GM21515 (cell line): Measurements from ENCODE around the gene PPIE.
"Not testable (repeated sequence)": the region's sequence is repeated elsewhere in the genome, so short reads cannot be mapped to it uniquely, and the experiment has no call there.

Source experiments
- ATAC-seq: cut with Tn5 transposase; IDR thresholded peaks from one replicate; pipeline ENCODE4 v1.9.1; 2021; ENCODE audit not compliant: unreplicated experiment

Gene PPIE

GRCh38 chr1:39757501-39757900, 18.8 kb downstream of the PPIE start:
- ATAC-seq, result no peak

DNA sequence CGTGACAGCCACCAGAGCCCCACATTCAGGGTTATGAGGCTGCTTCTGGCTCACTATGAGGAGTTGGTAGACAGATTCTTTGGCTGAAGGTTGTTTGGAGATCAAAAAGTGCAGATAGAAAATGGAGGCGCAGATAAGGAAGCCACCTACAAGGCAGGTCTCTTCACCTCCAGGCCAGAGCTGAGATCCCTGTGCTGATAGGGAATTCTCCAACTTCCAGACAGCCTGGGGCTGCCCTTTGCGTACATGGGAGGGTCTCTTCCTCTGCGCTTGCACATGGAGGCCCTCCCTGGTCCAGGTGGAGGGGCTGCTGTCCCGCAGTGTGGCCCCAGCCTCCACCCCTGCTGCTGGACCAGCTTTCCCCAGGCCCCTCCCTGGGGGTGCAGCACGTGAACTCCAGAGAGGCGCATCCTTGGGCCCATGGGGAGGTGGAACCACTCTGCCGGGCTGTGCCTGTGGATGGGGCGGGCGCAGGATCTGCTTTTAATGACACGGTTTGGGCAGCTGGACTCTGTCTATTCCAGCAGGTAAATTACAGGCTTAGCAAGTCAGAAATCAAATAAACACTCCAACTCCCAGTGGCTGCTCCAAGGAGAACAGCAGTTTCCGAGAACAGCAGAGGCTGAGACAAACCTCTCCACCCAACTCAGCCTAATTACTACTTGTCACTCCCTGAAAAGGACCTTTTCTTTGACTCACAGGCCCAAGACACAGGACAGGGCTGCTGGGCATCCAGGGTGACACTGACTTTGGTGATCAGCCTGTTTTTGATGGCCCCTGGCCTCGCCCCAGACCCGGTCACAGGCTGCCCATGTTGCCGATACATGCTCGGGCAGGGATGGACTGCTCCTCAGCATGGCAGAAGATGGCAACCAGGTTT, 20.1 kb downstream of the PPIE start:
- ATAC-seq, result no peak

GRCh38 chr1:39759436-39759726, 20.7 kb downstream of the PPIE start:
- no peak for ATAC-seq

DNA sequence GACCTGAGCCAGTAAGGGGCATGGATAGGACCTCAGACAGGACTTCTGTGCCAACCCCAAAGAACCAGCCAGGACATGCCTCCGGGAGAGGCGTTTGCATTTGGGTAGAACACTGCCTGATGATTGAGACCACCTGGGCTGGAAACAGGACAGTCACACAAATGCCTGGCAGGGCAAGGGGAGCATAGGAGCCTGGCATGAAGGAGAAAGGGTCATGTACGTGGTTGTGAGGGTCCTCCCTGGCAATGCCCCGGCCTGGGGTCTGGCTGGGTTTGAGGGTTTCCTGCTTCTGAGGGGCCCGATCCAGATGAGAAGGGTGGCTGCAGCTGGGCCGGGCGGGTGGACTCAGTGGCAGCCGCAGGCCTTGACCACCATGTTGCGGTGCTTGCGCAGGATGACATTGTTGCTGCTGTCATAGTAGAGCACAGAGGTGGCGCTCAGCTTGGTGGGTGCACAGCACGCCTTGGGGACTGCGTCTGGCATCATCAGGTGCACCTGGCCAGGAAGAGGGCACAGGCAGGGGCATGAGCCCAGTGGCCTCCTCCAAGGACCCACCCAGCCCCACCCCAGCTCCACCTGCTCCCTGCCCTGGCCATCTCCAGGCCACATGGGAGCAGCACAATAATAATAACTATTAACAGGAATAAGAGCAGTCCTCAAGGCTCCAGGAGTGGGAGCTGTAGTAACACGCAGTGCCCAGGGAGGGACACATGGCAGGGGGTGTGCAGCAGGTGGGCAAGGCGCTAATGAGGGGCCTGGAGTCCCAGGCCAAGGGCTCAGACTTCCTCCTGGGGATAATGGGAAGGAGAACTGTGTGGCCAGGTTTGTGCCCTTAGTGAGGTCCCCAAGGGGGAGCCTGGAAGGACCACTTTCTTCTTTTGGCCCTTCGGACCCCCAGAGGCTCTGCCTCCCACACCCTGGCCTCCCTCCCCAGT, 21.7 kb downstream of the PPIE start:
- no peak for ATAC-seq

DNA sequence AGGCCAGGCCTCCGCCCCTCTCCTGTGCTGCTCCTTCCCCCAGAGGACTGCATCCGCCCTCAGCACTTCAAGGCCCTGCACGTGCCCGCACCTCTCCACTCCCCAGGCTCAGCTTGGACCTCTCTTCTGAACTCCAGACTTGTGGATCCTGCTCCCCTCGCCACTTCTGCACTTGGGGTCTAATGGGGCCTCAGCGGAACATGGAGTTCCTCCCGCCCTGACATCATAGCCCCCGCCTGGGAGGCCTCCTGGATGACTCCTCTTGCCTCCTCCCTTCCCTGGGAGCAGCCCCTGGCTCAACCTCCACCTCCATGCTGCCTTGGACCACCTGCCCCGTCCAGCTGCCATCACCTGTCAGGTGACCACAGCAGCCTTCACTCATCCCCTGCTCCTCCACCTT, 22.3 kb downstream of the PPIE start:
- ATAC-seq, result no peak

DNA sequence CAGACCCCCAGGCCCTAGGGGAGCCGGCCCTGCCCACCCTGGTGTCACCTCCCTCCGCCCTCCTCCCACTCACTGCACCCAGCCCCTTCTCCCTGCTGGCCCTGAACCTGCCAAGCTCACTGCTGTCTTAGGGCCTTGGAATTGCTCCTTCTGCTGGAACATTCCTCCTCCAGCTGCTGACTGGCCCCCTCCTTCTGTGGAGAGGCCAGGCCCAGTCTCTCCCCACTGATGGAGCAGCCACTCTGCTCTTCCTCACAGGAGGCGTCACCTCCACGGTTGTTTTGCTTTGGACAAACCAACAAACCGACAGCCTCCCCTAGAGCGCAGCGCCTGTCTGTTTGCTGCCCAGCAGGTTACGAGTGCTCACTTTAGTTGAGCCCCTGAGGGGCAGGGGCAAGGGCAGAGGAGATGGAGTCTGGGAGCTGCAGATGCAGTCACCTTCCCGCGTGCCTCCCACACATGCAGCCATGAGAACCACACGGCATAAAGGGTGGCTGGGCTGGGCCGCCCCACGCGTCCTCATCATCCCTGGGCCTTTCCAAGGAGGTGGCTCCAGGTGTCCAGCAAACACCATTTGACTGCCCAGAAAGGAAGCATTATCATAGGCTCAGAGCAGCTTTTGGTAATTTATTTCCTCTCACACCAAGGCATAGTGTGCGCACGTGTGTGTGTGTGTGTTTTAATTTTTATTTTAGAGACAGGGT, 23.0 kb downstream of the PPIE start:
- no peak for ATAC-seq

GRCh38 chr1:39762550-39763540, 24.2 kb downstream of the PPIE start:
- ATAC-seq, result no peak

DNA sequence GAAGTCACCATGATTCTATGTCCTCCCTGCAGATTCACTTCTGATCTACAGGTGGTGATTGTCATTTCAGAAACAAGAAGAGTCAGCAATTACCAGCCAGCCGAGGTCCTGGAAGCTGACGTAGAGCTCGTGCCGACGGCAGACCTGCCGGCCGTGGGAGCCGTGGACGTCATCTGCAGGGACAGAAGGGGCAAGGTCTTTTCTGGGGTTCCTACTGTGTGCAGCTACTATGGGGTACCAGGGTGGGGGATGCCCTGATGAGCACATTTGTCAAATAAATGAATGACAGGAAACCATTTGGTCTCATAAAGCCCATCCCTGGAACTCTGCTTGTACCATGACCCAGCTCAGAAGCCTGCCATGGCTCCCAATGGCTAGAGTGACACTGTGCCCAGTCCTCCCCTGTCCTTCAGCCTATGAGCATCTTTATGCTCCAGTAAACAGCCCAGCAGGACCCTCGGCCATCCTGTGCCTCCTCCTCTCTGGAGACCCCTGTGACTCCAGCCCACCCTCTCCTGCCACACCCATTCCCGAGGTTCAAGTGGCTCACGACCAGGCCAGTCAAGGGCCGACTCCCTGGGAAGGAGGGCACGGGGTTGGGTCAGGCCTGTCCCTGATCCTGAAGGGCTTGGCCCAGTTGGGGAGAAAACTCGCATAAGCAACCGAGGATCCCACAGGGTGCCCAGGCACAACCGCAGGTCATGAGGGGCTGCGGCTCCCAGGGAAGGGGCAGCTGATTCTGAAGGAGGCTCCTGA, 25.1 kb downstream of the PPIE start:
- not testable (repeated sequence) for ATAC-seq

DNA sequence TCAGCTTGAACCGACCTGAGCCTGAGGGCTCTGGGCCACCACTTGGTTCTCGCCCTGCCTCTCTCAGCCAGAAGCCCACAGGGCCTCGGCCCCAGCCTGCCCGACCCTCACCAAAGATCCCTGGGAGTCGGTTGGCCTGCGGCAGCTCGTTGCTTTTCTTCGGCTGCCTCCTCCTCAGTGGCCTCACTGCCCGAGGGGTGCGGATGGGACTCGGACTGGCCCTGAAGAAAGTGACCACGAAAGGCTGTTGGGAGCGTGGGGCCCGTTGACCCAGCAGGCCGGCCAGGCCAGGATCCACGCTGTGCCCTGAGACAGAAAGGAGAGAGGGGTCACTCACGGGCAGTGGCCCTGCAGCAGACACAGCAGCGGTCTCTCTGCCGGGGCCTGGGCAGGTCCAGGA, 25.8 kb downstream of the PPIE start:
- not testable (repeated sequence) for ATAC-seq

DNA sequence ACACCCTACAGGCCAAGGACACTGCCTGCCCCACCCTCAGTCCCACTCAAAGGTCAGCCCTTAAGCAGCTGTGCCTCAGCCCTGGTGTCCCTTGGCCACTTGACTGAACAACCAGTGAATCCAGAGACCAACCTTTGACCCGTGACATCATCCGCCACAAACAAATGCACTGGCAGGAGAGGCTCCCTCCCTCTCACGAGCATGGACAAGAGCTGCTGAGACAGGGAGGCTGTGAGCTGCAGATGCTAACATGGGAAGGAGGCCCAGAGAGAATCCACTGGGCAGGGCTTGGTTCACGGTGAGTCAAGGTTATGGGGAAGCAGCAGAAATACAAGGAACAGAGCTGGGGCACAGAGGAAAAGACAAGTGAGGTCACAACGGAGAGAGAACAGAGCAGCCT, 27.8 kb downstream of the PPIE start:
- not testable (repeated sequence) for ATAC-seq

GRCh38 chr1:39769502-39769901, 30.8 kb downstream of the PPIE start:
- ATAC-seq, result not testable (repeated sequence)

DNA sequence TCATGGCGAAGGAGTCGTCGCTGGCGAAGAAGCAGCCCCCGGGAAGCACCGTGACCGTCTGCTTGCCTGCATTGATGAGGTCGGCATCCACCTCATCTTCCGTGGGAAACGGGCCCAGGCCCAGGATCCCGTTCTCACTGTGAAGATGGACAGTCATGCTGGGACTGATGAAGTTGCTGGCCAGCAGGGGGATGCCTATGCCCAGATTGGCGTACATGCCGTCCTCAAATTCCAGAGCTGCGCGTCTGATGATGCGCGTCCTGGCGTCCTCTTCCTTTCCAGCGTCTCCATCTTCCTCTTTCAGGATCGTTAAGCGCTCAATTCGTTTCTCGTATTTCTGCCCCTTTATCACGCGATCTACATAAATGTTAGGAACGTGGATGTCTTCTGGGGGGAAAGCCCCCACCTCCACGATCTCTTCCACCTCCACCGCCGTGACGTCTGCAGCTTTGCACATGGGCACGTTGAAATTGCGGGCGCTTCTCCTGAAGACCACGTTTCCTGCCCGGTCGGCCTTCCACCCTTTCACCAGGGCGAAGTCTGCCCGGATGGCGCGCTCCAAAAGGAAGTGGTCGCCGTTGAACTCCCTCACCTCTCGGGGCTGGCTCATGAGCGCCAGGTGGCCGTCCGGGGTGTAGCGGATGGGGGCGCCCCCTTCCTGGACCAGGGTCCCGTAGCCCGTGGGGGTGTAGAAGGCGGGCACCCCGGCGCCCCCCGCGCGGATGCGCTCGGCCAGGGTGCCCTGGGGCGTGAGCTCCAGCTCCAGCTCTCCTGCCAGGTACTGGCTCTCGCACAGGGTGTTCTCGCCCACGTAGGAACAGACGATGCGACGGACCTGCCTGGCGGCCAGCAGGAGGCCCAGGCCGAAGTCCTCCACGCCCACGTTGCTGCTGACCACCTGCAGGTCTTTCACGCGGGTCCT, 31.7 kb downstream of the PPIE start:
- ATAC-seq, result not testable (repeated sequence)

DNA sequence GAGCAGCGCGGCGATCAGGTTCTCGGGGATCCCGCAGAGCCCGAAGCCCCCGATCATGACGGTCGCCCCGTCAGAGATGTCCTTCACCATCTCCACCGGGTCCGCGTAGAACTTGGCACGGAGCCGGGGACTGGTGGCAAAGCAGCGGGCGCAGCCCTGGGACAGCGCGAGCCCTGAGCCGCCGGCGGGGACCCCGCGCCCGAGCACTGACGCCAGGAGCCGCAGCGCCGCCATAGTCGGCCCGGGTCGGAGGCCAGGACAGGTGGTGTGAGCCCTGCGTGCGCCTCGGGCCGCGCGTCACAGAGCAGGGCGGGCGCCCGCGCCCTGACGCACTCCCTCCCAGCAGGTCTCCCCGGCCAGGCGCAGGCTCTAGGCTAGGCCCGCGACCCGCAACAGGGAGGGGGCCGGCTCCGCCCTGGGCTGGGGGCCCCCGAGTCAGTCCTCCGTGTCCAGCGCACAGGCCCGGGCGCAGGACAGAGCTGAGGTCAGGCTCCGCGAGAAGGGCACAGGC, 32.4 kb downstream of the PPIE start, which contains the start of gene OXCT2:
TSS of gene OXCT2 (minus strand) at position 327 of the 511 bp plus-strand sequence. CDS start at position 234, 93 bp downstream.
- ATAC-seq, result not testable (repeated sequence)

- ATAC-seq, result not testable (repeated sequence)
These were observed 34.8 kb downstream of the PPIE start for GRCh38 chr1:39773369-39773979.

GRCh38 chr1:39775141-39775540, 36.5 kb downstream of the PPIE start:
- ATAC-seq, result not testable (repeated sequence)

- ATAC-seq, result not testable (repeated sequence)
These were observed 37.2 kb downstream of the PPIE start for GRCh38 chr1:39775676-39776399.

- ATAC-seq, result no peak
These were observed 37.7 kb downstream of the PPIE start for GRCh38 chr1:39776400-39776713.
